Ovary (tissue), 9 donors: ENCODE data around the gene RGS3. TPM values are rescaled to one million over a fixed set of nuclear protein-coding genes. Genes with fewer than 3 reads are reported as not detected.

Source experiments
- DNase-seq, 5 donors: peaks; one replicate each; pipeline ENCODE4 v3.0.0-alpha.2; 2019 to 2020
- H3K27ac ChIP-seq, 2 donors: fragments of 200-600 bp; one replicate each; pipeline versions ENCODE4 v1.5.1 to v1.8.0; 2019 to 2022
- H3K27me3 ChIP-seq: fragments of 200-600 bp; one replicate; pipeline ENCODE4 v1.8.0; 2022
- H3K36me3 ChIP-seq: fragments of 200-600 bp; sonication (generic); one replicate; pipeline ENCODE4 v1.5.1; 2019
- H3K4me1 ChIP-seq: one replicate; pipeline ENCODE4 v1.8.1; 2013; ENCODE audit warnings: mild to moderate bottlenecking, moderate library complexity; ENCODE audit not compliant: insufficient read depth
- H3K4me3 ChIP-seq: fragments of 200-600 bp; sonication (generic); one replicate; pipeline ENCODE4 v1.5.1; 2017
- H3K9me3 ChIP-seq, 2 donors: fragments of 200-600 bp in 1 of 2; sonication (generic) in 1 of 2; one replicate each; pipeline versions ENCODE4 v1.5.1 to v1.8.1; 2013 to 2019; ENCODE audit warnings: mild to moderate bottlenecking in 1 of 2, moderate library complexity in 1 of 2
- EP300 ChIP-seq: sonication (generic); formaldehyde crosslinking; IDR thresholded peaks from one replicate; pipeline ENCODE4 v1.6.1; 2017; ENCODE audit warnings: antibody characterized with exemption
- POLR2A ChIP-seq: fragments of 450-650 bp; IDR thresholded peaks from one replicate; pipeline ENCODE4 v1.6.1; 2017; ENCODE audit warnings: antibody characterized with exemption, mild to moderate bottlenecking, moderate library complexity
- WGBS, 3 donors: extraction: QIAGEN DNeasy Blood & Tissue Kit in 1 of 3; methylation state at CpG; one replicate each; pipeline versions ENCODE4 v1.1.5 to v1.1.7; 2013 to 2017; 5-methylcytosine and 5-hydroxymethylcytosine counted together
- intact Hi-C, 4 donors: fragments of 100-400 bp; cut with DNase I; formaldehyde crosslinking; loops; one replicate each; pipeline versions ENCODE4 v1.11.0 to v1.15.1; 2022 to 2023
- polyA plus RNA-seq, 2 donors: library from polyadenylated mRNA; stranded (reverse); fragments of 200-250 nt in 1 of 2; fragments of 350-450 nt in 1 of 2; fragmentation: Illumina TruSeq in 1 of 2; extraction: RNeasy Lipid Tissue Mini Kit (QIAGEN cat#74804) in 1 of 2; gene quantifications; one replicate each; pipeline ENCODE4 v1.2.3, GENCODE V29; 2013 to 2014
- total RNA-seq, 7 donors: library from RNA; depleted of rRNA in 2 of 7; stranded (reverse); fragments of >200 nt in 2 of 7; fragmentation: NEBNext Ultra II Directional in 3 of 7; extraction: Animal tissue kit (Norgen Biotek cat#: 25700) in 3 of 7; gene quantifications; one replicate each; pipeline versions ENCODE4 v1.1.0 to v1.2.4, GENCODE V29; 2016 to 2023
- TF ChIP-seq, protein P1 (sequence below), 3 donors: fragments of 450-650 bp in 2 of 3; fragments of 200-600 bp in 1 of 3; IDR thresholded peaks; one replicate each; pipeline versions ENCODE4 v1.5.1 to v1.8.0; 2016 to 2022; ENCODE audit warnings: antibody characterized with exemption in 3 of 3, mild to moderate bottlenecking in 1 of 3
- donor health status: DM: no; HTN: no; CAD: no; lungs with moderate emphysema.
- donor health status: DM: no; HTN: no; CAD: no.
- donor health status: Bipolar disorder and iron deficiency.
- donor health status: DM: yes; HTN: yes; CAD: no.
- donor health status: DM: no; HTN: no; CAD: no.
- donor health status: DM: yes; HTN: yes; CAD: no.

Gene RGS3
- total and polyA plus RNA-seq, 9 donors, result 6.1 to 49.3 (median 15.4) TPM

DNA sequence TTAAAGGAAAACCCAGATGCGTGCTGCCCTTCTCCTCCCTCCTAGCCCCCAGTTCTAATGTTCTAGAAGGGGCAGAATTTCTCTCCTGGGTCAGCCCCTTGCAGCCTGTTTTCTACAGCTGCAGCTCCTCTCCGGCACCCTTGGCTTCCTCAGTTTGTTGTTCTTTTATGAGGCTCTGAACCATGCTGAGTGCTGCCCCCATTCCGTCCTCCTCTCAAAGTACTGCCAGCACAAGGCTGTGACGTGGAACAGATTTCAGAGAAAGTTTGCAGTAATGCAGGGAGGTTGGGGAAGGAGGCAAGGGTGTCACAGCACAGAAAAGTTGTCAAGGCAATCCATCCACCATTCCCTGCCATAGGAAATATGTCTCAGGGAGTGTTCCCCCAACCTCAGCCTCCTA, 63.3 kb downstream of the RGS3 start:
- TF ChIP-seq EP300 (no peak), POLR2A (no peak)
- no peaks in the 10 kb centered on the region for H3K27me3 ChIP-seq
- H3K4me1 ChIP-seq, result peaks cover 15% of the 10 kb centered on the region
- WGBS, 3 donors, result 16 to 24% (median 19%) methylated on average over 4 of the region's 4 CpGs
- no peaks in the 10 kb centered on the region for H3K9me3 ChIP-seq
- H3K36me3 ChIP-seq, result no peaks in the 10 kb centered on the region
- H3K4me3 ChIP-seq, result no peak overlapping the region
- peak overlapping the region in 1 of 2 donors; percentile 33 for H3K27ac ChIP-seq
- peak in 4 of 5 donors; percentile 50 to 63 (median 56) for DNase-seq
- intact Hi-C loops, result no loop called here

DNA sequence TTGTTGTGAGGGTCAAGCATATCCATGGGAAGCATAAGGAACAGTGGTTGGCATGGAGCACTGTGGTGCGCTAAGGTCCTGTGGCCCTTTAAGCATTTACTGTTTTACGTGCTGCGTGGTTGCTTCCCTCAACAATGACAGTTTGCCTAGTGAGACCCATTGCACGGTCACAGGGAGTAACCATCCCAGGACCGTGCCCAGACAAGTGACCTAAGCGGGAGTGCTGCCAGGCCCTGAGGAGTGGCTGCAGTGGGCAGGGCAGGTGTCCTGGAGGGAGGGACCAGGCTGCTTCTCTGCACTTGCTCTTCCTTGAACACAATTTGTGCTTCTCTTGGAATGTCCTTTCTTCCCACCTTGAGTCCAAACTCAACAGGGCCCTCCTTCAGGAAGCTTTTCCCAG, 64.6 kb downstream of the RGS3 start:
- Histone ChIP-seq H3K27ac (no peak overlapping the region), H3K9me3 (no peaks in the 10 kb centered on the region), H3K27me3 (no peaks in the 10 kb centered on the region), H3K36me3 (no peaks in the 10 kb centered on the region), H3K4me1 (peaks cover 13% of the 10 kb centered on the region), H3K4me3 (no peak overlapping the region)
- 94 to 98% (median 96%) methylated on average over 6 of the region's 6 CpGs for WGBS, 3 donors
- TF ChIP-seq POLR2A (no peak), EP300 (no peak)
- TF ChIP-seq, protein P1, sequence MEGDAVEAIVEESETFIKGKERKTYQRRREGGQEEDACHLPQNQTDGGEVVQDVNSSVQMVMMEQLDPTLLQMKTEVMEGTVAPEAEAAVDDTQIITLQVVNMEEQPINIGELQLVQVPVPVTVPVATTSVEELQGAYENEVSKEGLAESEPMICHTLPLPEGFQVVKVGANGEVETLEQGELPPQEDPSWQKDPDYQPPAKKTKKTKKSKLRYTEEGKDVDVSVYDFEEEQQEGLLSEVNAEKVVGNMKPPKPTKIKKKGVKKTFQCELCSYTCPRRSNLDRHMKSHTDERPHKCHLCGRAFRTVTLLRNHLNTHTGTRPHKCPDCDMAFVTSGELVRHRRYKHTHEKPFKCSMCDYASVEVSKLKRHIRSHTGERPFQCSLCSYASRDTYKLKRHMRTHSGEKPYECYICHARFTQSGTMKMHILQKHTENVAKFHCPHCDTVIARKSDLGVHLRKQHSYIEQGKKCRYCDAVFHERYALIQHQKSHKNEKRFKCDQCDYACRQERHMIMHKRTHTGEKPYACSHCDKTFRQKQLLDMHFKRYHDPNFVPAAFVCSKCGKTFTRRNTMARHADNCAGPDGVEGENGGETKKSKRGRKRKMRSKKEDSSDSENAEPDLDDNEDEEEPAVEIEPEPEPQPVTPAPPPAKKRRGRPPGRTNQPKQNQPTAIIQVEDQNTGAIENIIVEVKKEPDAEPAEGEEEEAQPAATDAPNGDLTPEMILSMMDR (IDR thresholded peaks at IDR 0.05), result no peak
- peak in 1 of 5 donors; percentile 26 for DNase-seq
- intact Hi-C loops, result loop anchor here in 1 of 4 donors (2.0 kb wide), 1 partner anchor 61 kb away; no protein-coding TSS in a partner anchor

DNA sequence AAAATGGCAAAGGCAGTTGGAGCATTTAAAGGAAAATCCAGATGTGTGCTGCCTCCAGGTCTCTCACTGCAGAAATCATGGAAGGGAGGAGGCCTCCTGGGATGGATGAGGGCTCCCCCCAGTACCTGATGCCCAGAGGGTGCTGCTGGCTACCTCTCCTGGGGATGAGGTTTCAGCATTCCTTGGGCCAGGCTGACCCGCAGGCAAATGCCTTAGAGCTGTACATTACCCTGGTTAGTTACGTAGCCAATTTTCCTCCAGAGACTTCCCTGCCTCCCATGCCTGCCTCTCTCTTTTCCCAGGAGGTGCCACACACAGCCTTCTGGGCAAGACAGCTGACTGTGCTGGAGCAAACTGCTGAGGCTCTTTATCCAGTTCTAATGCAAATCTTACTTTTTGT, 65.3 kb downstream of the RGS3 start:
- Histone ChIP-seq H3K27ac (no peak overlapping the region), H3K4me1 (peaks cover 8% of the 10 kb centered on the region), H3K9me3 (no peaks in the 10 kb centered on the region), H3K36me3 (no peaks in the 10 kb centered on the region), H3K4me3 (no peak overlapping the region), H3K27me3 (no peaks in the 10 kb centered on the region)
- no peak for DNase-seq
- WGBS, 3 donors, result 94 to 100% (median 96%) methylated on average over 2 of the region's 2 CpGs
- intact Hi-C loops, result loop anchor here in 1 of 4 donors (2.0 kb wide), 1 partner anchor 60 kb away; no protein-coding TSS in a partner anchor
- no peak for TF ChIP-seq POLR2A
- TF ChIP-seq EP300, result no peak
- TF ChIP-seq, protein P1 (IDR thresholded peaks at IDR 0.05), result no peak

DNA sequence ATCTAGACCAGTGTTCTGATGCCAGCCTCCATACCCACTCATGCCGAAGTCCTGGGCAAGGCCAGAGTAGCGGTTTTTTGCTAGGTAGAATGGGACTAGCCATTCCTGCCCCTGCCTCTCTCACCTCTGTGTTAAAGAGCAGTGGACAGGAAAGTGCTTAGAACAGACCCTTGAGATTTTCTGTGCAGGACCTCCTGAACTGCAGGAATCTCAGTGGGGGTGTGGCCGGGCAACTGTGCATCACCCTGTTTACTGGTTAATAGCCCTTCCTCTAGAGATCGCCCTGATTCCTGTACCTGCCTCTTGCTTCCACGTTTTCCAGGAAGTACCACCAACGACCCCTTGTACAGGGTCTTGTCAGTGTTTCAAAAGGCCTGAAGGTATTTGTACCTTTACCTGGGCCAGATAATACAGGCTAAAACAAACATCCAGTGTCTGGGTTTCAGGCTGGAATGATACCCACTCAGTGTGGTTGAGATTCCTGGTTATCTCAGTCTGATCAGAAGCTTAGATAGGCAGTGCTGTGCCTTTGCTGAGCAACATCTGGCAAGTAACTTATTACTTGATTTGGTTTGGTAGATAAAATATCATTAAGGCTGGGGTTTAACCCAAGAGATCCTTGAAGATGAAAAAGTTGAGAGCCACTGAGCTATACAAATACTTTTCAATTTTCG, 65.9 kb downstream of the RGS3 start:
- Histone ChIP-seq H3K4me3 (no peak overlapping the region), H3K36me3 (no peaks in the 10 kb centered on the region), H3K9me3 (no peaks in the 10 kb centered on the region), H3K27me3 (no peaks in the 10 kb centered on the region), H3K27ac (no peak overlapping the region), H3K4me1 (peaks cover 5% of the 10 kb centered on the region)
- no peak for TF ChIP-seq EP300
- TF ChIP-seq, protein P1 (IDR thresholded peaks at IDR 0.05), result no peak
- no peak for TF ChIP-seq POLR2A
- intact Hi-C loops, result loop anchor here in 1 of 4 donors (2.0 kb wide), 1 partner anchor 59 kb away; no protein-coding TSS in a partner anchor
- no peak for DNase-seq
- 90 to 91% (median 91%) methylated on average over 7 of the region's 7 CpGs for WGBS, 3 donors

DNA sequence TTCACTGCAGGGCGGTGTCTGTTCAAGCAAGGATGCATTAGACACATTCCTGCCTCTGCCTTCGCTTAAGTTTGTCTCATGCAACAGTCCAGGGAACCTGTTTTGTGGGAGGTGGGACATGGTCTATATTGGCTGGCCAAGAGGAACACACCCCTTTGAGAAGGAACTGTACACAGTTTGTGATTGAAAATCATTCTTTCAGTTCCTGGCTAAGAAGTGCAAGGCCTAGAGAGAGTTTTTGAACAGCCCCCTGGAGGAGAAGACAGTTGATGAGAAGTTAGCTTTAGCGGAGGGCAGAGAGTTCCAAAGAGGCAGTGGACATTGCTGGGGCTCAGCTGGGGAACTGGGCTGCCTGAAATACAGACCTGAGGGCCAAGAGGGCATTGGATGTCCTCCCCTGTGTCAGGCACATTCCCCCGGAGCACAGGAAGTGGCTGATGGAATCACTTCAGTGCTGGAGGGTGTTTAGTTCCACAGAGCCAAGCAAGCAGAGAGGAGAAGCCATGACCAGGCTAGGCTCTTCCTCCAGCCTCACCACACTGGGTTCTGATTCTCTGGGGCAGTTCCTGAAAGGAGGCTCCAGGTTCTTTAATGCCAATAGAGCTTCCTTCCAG, 66.6 kb downstream of the RGS3 start:
- DNase-seq, result no peak
- TF ChIP-seq POLR2A (no peak), EP300 (no peak)
- TF ChIP-seq, protein P1 (IDR thresholded peaks at IDR 0.05), result no peak
- Histone ChIP-seq H3K27ac (no peak overlapping the region), H3K27me3 (no peaks in the 10 kb centered on the region), H3K4me3 (no peak overlapping the region), H3K9me3 (no peaks in the 10 kb centered on the region), H3K4me1 (no peaks in the 10 kb centered on the region), H3K36me3 (no peaks in the 10 kb centered on the region)
- intact Hi-C loops, result no loop called here
- 81 to 90% (median 82%) methylated on average over 4 of the region's 4 CpGs for WGBS, 3 donors
